Stimulated activated CD4-positive, alpha-beta T cell treated with anti-CD3 and anti-CD28 coated beads, Interleukin-15, amount 100 ng/mL, for 1 hour (primary cell): ENCODE data around the gene SLC22A24.
"Not testable (repeated sequence)": the region's sequence is repeated elsewhere in the genome, so short reads cannot be mapped to it uniquely, and the experiment has no call there.

Experiments
- DNase-seq, 2 donors: peaks; one replicate each; pipeline ENCODE4 v3.0.0-alpha.2; 2020; ENCODE audit warnings: low read depth in 1 of 2, low spot score in 1 of 2

The SLC22A24 gene

GRCh38 chr11:63144121-63144520 is at the start of gene SLC22A24:
Gene SLC22A24, minus strand, starts transcription at chr11:63144221. Its CDS starts 442 bp downstream, at chr11:63143779.
- no peak for DNase-seq

DNA sequence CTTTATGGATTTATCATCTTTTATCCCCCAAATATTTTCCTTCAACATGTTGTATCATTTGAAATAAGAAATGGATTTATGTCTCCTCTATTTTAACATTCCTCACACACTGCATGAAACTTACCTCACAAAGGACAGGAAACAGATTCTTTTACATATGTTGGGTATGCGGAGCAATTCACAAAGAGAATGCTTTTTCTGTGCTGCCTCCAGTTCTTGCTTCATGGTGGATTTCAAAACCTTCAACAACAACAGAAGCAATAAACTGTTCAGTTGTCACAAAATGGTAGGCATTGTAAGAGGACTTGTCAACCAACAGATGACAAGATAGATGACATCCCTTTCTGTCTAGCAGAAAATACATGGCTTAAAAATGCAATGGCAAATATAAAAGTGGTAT is 36.5 kb upstream of the SLC22A24 start:
- no peak for DNase-seq

DNA sequence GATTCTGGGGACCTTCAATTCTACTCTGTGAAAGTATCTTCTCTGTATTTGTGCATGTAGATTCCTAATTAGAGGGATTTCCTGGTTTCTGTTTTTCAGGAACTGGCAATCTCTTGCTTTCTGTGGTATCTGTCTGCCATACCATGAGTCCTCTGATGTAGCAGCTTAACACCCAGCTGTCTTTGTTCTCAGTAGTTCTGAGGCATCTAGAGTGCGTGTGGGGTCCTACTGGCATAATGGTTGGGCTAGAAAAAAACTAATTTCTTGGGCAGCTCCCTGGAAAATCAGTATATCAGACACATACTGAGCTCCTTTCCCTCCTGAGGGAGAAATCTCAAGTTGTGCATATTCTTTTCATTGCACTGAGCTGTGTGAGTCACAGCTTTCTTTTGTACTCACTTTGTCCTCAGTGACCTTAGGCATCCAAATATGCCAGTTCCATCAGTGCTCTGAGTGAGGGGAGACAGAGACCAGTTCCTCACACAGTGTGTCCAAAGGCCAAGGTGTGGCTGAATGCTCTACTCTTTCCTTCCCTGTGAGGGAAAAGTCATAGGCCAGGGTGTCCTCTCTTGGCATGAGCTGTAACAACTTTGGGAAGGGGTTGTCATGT is 35.5 kb upstream of the SLC22A24 start:
- no peak for DNase-seq

DNA sequence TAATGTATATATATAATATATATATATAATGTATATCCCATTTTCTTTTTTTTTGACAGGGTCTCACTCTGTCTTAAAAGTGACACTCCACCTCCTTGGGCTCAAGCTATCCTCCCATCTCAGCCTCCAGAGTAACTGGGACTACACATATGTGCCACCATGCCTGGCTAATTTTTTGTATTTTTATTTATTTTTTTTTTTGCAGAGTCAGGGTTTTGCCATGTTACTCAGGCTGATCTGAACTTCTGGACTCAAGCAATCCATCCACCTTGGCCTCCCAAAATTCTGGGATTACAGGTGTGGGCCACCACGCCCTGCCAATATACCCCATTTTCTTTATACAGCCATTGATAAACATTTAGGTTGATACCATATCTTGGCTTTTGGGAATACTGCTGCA is 33.9 kb upstream of the SLC22A24 start:
- no peak for DNase-seq

DNA sequence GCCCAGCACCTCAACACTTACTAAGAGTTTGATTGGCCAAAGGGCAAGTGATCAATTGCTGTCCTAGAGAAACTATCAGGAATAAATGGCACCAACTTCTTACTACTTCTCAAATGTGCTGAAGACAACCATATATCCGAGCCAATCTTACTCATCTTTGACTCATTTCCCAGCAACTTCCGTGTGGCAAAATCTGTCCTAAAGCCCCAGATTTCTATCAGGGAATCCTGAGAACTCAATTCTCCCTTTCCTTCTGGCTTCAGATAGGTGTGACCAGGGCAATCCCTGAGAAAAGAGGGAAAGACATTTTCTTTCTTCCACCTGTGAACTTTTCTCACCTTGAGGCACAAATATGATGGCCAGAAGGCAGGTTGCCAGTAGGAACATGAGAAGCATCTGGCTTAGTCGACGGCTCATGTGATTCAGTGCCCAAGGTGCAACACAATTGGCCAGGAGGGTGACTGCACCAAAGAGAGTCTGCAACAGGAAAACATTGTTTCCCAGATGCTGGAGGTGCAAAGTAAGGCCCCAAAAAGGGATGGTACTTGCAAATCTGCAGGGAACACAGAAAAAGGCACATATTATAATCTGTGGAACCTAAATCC is 21.8 kb upstream of the SLC22A24 start:
- DNase-seq: no peak

DNA sequence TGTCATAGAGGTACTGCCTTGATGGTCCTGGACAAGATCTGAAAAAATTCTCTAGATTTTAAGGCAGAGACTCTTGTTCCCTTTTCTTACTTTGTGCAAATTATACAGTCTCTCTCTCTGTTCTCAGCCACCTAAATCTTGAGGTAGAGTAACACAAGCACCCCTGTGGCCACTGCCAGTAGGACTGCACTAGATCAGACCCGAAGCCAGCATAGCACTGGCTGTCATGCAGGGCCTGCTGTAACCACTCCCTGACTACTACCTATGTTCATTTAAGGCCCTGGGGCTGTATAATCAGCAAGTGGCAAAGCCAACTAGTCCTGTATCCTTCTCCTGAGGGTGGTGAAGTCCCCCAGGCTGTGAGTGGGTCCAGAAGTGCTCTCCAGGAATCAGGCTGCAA is 11.8 kb upstream of the SLC22A24 start:
- DNase-seq: no peak

GRCh38 chr11:63146581-63146980 is 2.6 kb upstream of the SLC22A24 start:
- DNase-seq: no peak

DNA sequence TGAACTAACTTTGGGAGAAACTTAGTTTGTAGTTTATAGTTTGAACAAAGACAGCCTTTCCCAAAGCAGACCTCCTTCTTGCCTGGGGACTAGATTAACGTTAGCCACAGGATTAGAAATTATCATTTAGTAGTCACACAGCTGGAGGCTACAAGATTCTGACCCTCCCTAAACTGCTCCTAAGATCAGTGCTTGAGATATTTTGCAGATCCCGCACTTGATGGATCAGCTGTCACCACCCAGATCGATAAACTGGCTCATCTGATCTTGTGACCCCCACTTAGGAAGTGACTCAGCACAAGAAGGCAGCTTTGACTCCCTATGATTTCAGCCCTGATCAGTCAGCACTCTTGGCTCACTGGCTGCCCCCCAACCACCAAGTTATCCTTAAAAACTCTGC is 1.6 kb downstream of the SLC22A24 start:
- no peak for DNase-seq

GRCh38 chr11:63132985-63133775 is 10.8 kb downstream of the SLC22A24 start:
- no peak for DNase-seq

DNA sequence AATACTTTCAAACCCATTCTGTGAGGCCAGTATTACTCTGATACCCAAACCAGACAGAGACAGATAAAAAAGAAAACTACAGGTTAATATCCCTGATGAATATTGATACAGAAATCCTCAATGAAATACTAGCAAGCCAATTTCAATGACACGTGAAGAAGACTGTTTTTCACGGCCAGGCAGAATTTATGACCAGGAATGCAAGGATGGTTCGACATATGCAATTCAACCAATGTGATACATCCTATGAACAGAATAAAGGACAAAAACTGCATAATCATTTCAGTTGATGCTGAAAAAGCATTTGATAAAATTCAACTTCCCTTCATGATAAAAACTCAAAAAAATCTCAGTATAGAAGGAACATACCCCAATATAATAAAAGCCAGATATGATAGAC is 44.5 kb downstream of the SLC22A24 start:
- no peak for DNase-seq

GRCh38 chr11:63080682-63081081 is 63.3 kb downstream of the SLC22A24 start:
- DNase-seq: no peak

DNA sequence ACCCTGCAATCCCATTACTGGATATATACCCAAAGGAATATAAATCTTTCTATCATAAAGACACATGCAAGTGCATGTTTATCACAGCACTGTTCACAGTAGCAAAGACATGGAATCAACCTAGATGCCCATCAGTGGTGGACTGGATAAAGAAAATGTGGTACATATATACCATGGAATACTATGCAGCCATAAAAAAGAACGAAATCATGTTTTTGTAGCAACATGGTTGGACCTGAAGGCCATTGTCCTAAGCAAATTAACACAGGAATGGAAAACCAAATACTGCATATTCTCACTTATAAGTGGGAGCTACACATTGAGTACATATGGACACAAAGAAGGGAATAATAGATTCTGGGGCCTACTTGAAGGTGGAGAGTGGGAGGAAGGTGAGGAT is 97.8 kb downstream of the SLC22A24 start:
- not testable (repeated sequence) for DNase-seq

GRCh38 chr11:63042596-63042995 is 101.4 kb downstream of the SLC22A24 start:
- no peak for DNase-seq

DNA sequence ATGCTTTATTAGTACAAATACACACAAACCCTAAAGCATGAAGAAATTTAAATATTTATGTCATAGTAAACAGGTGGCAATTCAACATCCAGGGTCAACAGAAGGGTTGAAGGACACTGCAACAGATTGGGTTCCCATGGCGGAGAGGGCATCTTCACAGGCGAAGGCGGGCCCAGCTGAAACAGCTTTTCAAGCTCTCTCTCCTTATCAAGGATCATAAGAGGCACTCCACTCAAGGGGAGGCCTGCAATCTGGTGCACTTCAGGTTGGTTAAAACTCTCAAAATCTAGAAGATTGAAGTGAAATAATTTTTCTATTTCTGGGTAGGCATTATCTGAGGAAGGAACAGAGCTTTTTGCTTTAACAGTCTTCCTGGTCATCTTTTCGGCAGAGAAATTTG is 111.6 kb downstream of the SLC22A24 start:
- no peak for DNase-seq
